IMR-90 (cell line): ENCODE data around the gene TGM6. TPM values are rescaled to one million over a fixed set of nuclear protein-coding genes. Genes with fewer than 3 reads are reported as not detected.

Experiments used
- ATAC-seq: fragments of 200-7000 bp; cut with Tn5 transposase; 2 replicates; pipeline ENCODE4 v1.9.1; 2020; ENCODE audit warnings: low read depth, mild to moderate bottlenecking, moderate library complexity
- BruUV-seq: library from RNA; stranded (reverse); fragments of 400-500 nt; replicated peaks from 2 replicates; lab custom pipeline; 2021; lab: Mats Ljungman, UMichigan
- CTCF ChIA-PET: fragments of 300-600 bp; formaldehyde crosslinking; extraction: SDS; loops from one replicate; lab custom pipeline; 2021; ENCODE audit warnings: antibody characterized with exemption; lab: Yijun Ruan, JAX
- POLR2A ChIA-PET: fragments of 300-600 bp; sonication (Branson Sonifier 250); formaldehyde crosslinking; loops from one replicate; lab custom pipeline; 2022; ENCODE audit warnings: antibody characterized with exemption; ENCODE audit not compliant: unreplicated experiment; lab: Charles Lee
- DNase-seq: peaks from one replicate; pipeline ENCODE4 v3.0.0; 2013
- H2AFZ ChIP-seq: replicated peaks from 2 replicates; pipeline ENCODE3; 2013; ENCODE audit warnings: low read length, mild to moderate bottlenecking; ENCODE audit not compliant: poor library complexity
- H2AK5ac ChIP-seq: 2 replicates; pipeline ENCODE4 v1.6.1; 2013; ENCODE audit warnings: low read depth, low read length, inconsistent platforms
- H2AK9ac ChIP-seq: replicated peaks from 2 replicates; pipeline ENCODE3; 2013; ENCODE audit warnings: mild to moderate bottlenecking, low read depth, low read length, moderate library complexity; ENCODE audit not compliant: poor library complexity
- H2BK120ac ChIP-seq: 2 replicates; pipeline ENCODE4 v1.6.1; 2013; ENCODE audit warnings: low read depth, low read length, inconsistent platforms
- H2BK15ac ChIP-seq: 3 replicates; pipeline ENCODE4 v1.6.1; 2013; ENCODE audit warnings: low read depth, low read length, inconsistent platforms
- H2BK20ac ChIP-seq: 2 replicates; pipeline ENCODE4 v1.6.1; 2013; ENCODE audit warnings: low read depth, mild to moderate bottlenecking, inconsistent platforms, low read length, moderate library complexity
- H2BK5ac ChIP-seq: 2 replicates; pipeline ENCODE4 v1.6.1; 2013; ENCODE audit warnings: mild to moderate bottlenecking, low read depth, low read length, inconsistent platforms; ENCODE audit not compliant: poor library complexity, severe bottlenecking
- H3K14ac ChIP-seq: replicated peaks from 2 replicates; pipeline ENCODE4 v1.6.1; 2013; ENCODE audit warnings: low read depth, low read length, inconsistent platforms
- H3K18ac ChIP-seq: 2 replicates; pipeline ENCODE4 v1.6.1; 2013; ENCODE audit warnings: low read depth, low read length, control low read depth
- H3K23ac ChIP-seq: 2 replicates; pipeline ENCODE4 v1.6.1; 2013; ENCODE audit warnings: low read depth, low read length, inconsistent platforms
- H3K27ac ChIP-seq: 2 replicates; pipeline ENCODE4 v1.5.1; 2013; ENCODE audit warnings: mild to moderate bottlenecking, control low read depth, low read length; ENCODE audit not compliant: insufficient read depth
- H3K27me3 ChIP-seq: 2 replicates; pipeline ENCODE4 v1.6.1; 2013; ENCODE audit warnings: low read length; ENCODE audit not compliant: control insufficient read depth, insufficient read depth
- H3K36me3 ChIP-seq: 2 replicates; pipeline ENCODE4 v1.6.1; 2013; ENCODE audit warnings: low read length, mixed read lengths; ENCODE audit not compliant: control insufficient read depth, insufficient read depth
- H3K4ac ChIP-seq: 2 replicates; pipeline ENCODE4 v1.6.1; 2013; ENCODE audit warnings: low read depth, low read length, inconsistent platforms
- H3K4me1 ChIP-seq: 2 replicates; pipeline ENCODE4 v1.6.1; 2013; ENCODE audit warnings: low read length, mixed read lengths; ENCODE audit not compliant: control insufficient read depth, insufficient read depth
- H3K4me2 ChIP-seq: 2 replicates; pipeline ENCODE4 v1.6.1; 2013; ENCODE audit warnings: low read depth, mild to moderate bottlenecking, control low read depth, low read length, moderate library complexity
- H3K4me3 ChIP-seq: 2 replicates; pipeline ENCODE4 v1.5.1; 2013; ENCODE audit warnings: low read depth, mild to moderate bottlenecking, control low read depth, low read length, moderate library complexity; ENCODE audit not compliant: insufficient read depth
- H3K56ac ChIP-seq: 2 replicates; pipeline ENCODE4 v1.6.1; 2013; ENCODE audit warnings: low read length, inconsistent platforms; ENCODE audit not compliant: insufficient read depth; ENCODE audit errors: extremely low read depth
- H3K79me1 ChIP-seq, 2 experiments: 2 replicates each; pipeline ENCODE4 v1.6.1; 2013; ENCODE audit warnings: low read length in 2 of 2, inconsistent platforms in 1 of 2, low read depth in 1 of 2
- H3K9ac ChIP-seq: 2 replicates; pipeline ENCODE4 v1.6.1; 2013; ENCODE audit warnings: low read depth, low read length, control low read depth
- H3K9me1 ChIP-seq: 2 replicates; pipeline ENCODE4 v1.6.1; 2013; ENCODE audit warnings: low read length, inconsistent platforms; ENCODE audit not compliant: insufficient read depth
- H3K9me3 ChIP-seq: 2 replicates; pipeline ENCODE4 v1.6.1; 2013; ENCODE audit warnings: low read length; ENCODE audit not compliant: control insufficient read depth, insufficient read depth
- H4K20me1 ChIP-seq: 2 replicates; pipeline ENCODE4 v1.6.1; 2013; ENCODE audit warnings: low read length, inconsistent platforms; ENCODE audit not compliant: insufficient read depth
- H4K5ac ChIP-seq: 2 replicates; pipeline ENCODE4 v1.6.1; 2013; ENCODE audit warnings: mild to moderate bottlenecking, low read depth, low read length, control low read depth
- H4K8ac ChIP-seq, 2 experiments: 2 replicates each; pipeline ENCODE4 v1.6.1; 2013; ENCODE audit warnings: low read depth in 2 of 2, low read length in 2 of 2, control low read depth in 1 of 2, inconsistent platforms in 1 of 2
- H4K91ac ChIP-seq: 2 replicates; pipeline ENCODE4 v1.6.1; 2013; ENCODE audit warnings: low read depth, low read length, inconsistent platforms; ENCODE audit not compliant: insufficient read depth
- BHLHE40 ChIP-seq: fragments of 150-350 bp; IDR thresholded peaks from 2 replicates; pipeline ENCODE4 v1.6.1; 2016; ENCODE audit warnings: mild to moderate bottlenecking, low read depth, low read length
- CEBPB ChIP-seq: IDR thresholded peaks from 2 replicates; pipeline ENCODE4 v1.6.1; 2012; ENCODE audit warnings: low read depth, low read length, improper control_type of control experiment
- CHD1 ChIP-seq: IDR thresholded peaks from 2 replicates; pipeline ENCODE4 v1.6.1; 2012; ENCODE audit warnings: low read depth, low read length, improper control_type of control experiment
- FOS ChIP-seq: fragments of 150-350 bp; IDR thresholded peaks from 2 replicates; pipeline ENCODE4 v1.6.1; 2016; ENCODE audit warnings: low read depth, low read length
- MAFK ChIP-seq: IDR thresholded peaks from 2 replicates; pipeline ENCODE4 v1.6.1; 2012; ENCODE audit warnings: low read depth, low read length, improper control_type of control experiment
- MAZ ChIP-seq: IDR thresholded peaks from 2 replicates; pipeline ENCODE4 v1.6.1; 2012; ENCODE audit warnings: low read depth, mild to moderate bottlenecking, low read length, improper control_type of control experiment, moderate library complexity, borderline replicate concordance
- MXI1 ChIP-seq: IDR thresholded peaks from 2 replicates; pipeline ENCODE4 v1.6.1; 2012; ENCODE audit warnings: low read depth, mild to moderate bottlenecking, low read length, moderate library complexity, borderline replicate concordance
- NFE2L2 ChIP-seq: fragments of 150-350 bp; IDR thresholded peaks from 2 replicates; pipeline ENCODE4 v1.6.1; 2016; ENCODE audit warnings: low read depth, mild to moderate bottlenecking, low read length
- POLR2A ChIP-seq: IDR thresholded peaks from 2 replicates; pipeline ENCODE4 v1.6.1; 2012; ENCODE audit warnings: mild to moderate bottlenecking, low read depth, low read length
- RAD21 ChIP-seq: IDR thresholded peaks from 2 replicates; pipeline ENCODE4 v1.6.1; 2012; ENCODE audit warnings: low read length, improper control_type of control experiment
- RCOR1 ChIP-seq: IDR thresholded peaks from 2 replicates; pipeline ENCODE4 v1.6.1; 2012; ENCODE audit warnings: mild to moderate bottlenecking, low read length, improper control_type of control experiment; ENCODE audit not compliant: insufficient replicate concordance
- RFX5 ChIP-seq: IDR thresholded peaks from 2 replicates; pipeline ENCODE4 v1.8.0; 2012; ENCODE audit warnings: low read depth, mild to moderate bottlenecking, low read length, moderate library complexity
- SMC3 ChIP-seq: fragments of 150-350 bp; IDR thresholded peaks from 2 replicates; pipeline ENCODE4 v1.6.1; 2016; ENCODE audit warnings: low read depth, mild to moderate bottlenecking, antibody characterized with exemption, low read length, moderate library complexity
- WGBS, 2 experiments: methylation state at CpG; one replicate each; pipeline versions ENCODE4 v1.1.5 to v1.1.7; 2013; ENCODE audit warnings: missing lambda C conversion rate in 2 of 2; ENCODE audit not compliant: insufficient read length in 1 of 2; ENCODE audit errors: extremely low coverage in 2 of 2; 5-methylcytosine and 5-hydroxymethylcytosine counted together
- dilution Hi-C: fragments of 300-500 bp; cut with HindIII; formaldehyde crosslinking; loops from one replicate; pipeline ENCODE4 v1.14.3; 2018; ENCODE audit warnings: low sequenced_read_pairs; ENCODE audit not compliant: unreplicated experiment
- in situ Hi-C: fragments of 300-500 bp; cut with MboI; formaldehyde crosslinking; loops from 3 replicates; pipeline ENCODE4 v1.14.3; 2019; ENCODE audit warnings: low sequenced_read_pairs, inconsistent platforms, mixed read lengths
- intact Hi-C: fragments of 100-400 bp; cut with micrococcal nuclease; formaldehyde crosslinking; loops from 2 replicates; pipeline ENCODE4 v1.10.0; 2022
- polyA plus RNA-seq, 3 experiments: library from polyadenylated mRNA; depleted of rRNA; stranded (reverse); fragments of >200 nt; gene quantifications; 2 replicates each; pipeline ENCODE4 v1.2.3, GENCODE V29; 2012; ENCODE audit warnings: low replicate concordance in 1 of 3
- total RNA-seq: library from RNA; depleted of rRNA; stranded (reverse); fragments of >200 nt; gene quantifications from 2 replicates; pipeline ENCODE4 v1.2.3, GENCODE V29; 2012
- TF ChIP-seq, protein P1 (sequence below): conservative IDR thresholded peaks from 2 replicates; pipeline ENCODE4 v1.5.1; 2012; ENCODE audit warnings: mild to moderate bottlenecking, low read depth, low read length, improper control_type of control experiment
- TF ChIP-seq, protein P2 (sequence below): fragments of 150-350 bp; IDR thresholded peaks from 2 replicates; pipeline ENCODE4 v1.6.1; 2016; ENCODE audit warnings: low read depth, mild to moderate bottlenecking, low read length, moderate library complexity, borderline replicate concordance
- TF ChIP-seq, protein P3 (sequence below): fragments of 150-350 bp; IDR thresholded peaks from 2 replicates; pipeline ENCODE4 v1.6.1; 2017; ENCODE audit warnings: mild to moderate bottlenecking, antibody characterized with exemption, low read length, low read depth

TGM6 gene
- total and polyA plus RNA-seq, 2 of the 4 experiments (the other 2 are of a cell fraction), result not detected

GRCh38 chr20:2348336-2348735 lies 32.4 kb upstream of the TGM6 start:
- no peak overlapping the region for H4K91ac ChIP-seq

More at GRCh38 chr20:2348336-2348735, 32.4 kb upstream of the TGM6 start:
- intact Hi-C loops, result no loop called here
- no TSS peak for BruUV-seq
- WGBS, 2 experiments, result 57% methylated on average over 1 of the region's 5 CpGs; no CpG with 5 or more reads in 1 of the 2 experiments
- Histone ChIP-seq H2BK120ac (no peak overlapping the region), H3K9me3 (no peaks in the 10 kb centered on the region), H3K79me1 (no peaks in the 10 kb centered on the region), H2BK20ac (no peak overlapping the region), H3K18ac (no peak overlapping the region), H3K9me1 (no peaks in the 10 kb centered on the region), H3K9ac (no peak overlapping the region), H3K4me3 (no peak overlapping the region), H3K36me3 (no peaks in the 10 kb centered on the region), H4K8ac (no peak overlapping the region), H3K27me3 (no peaks in the 10 kb centered on the region), H2BK15ac (no peak overlapping the region), H3K4me1 (no peaks in the 10 kb centered on the region), H3K4ac (no peak overlapping the region), H3K14ac (no peak overlapping the region), H3K4me2 (no peak overlapping the region), H4K20me1 (no peaks in the 10 kb centered on the region), H2AFZ (no peak overlapping the region), H3K56ac (no peak overlapping the region), H3K27ac (no peak overlapping the region), H2BK5ac (no peak overlapping the region), H3K23ac (no peak overlapping the region), H4K5ac (no peak overlapping the region), H2AK5ac (no peak overlapping the region), H2AK9ac (peak overlapping the region; percentile 19)
- TF ChIP-seq, protein P1, sequence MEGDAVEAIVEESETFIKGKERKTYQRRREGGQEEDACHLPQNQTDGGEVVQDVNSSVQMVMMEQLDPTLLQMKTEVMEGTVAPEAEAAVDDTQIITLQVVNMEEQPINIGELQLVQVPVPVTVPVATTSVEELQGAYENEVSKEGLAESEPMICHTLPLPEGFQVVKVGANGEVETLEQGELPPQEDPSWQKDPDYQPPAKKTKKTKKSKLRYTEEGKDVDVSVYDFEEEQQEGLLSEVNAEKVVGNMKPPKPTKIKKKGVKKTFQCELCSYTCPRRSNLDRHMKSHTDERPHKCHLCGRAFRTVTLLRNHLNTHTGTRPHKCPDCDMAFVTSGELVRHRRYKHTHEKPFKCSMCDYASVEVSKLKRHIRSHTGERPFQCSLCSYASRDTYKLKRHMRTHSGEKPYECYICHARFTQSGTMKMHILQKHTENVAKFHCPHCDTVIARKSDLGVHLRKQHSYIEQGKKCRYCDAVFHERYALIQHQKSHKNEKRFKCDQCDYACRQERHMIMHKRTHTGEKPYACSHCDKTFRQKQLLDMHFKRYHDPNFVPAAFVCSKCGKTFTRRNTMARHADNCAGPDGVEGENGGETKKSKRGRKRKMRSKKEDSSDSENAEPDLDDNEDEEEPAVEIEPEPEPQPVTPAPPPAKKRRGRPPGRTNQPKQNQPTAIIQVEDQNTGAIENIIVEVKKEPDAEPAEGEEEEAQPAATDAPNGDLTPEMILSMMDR, result no peak
- TF ChIP-seq SMC3 (no peak), NFE2L2 (no peak), FOS (no peak), POLR2A (no peak), MAZ (no peak), CHD1 (no peak), MXI1 (no peak), RFX5 (no peak), MAFK (no peak), CEBPB (no peak), RAD21 (no peak), RCOR1 (no peak), BHLHE40 (no peak)
- TF ChIP-seq, protein P2, sequence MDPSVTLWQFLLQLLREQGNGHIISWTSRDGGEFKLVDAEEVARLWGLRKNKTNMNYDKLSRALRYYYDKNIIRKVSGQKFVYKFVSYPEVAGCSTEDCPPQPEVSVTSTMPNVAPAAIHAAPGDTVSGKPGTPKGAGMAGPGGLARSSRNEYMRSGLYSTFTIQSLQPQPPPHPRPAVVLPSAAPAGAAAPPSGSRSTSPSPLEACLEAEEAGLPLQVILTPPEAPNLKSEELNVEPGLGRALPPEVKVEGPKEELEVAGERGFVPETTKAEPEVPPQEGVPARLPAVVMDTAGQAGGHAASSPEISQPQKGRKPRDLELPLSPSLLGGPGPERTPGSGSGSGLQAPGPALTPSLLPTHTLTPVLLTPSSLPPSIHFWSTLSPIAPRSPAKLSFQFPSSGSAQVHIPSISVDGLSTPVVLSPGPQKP, result no peak
- TF ChIP-seq, protein P3, sequence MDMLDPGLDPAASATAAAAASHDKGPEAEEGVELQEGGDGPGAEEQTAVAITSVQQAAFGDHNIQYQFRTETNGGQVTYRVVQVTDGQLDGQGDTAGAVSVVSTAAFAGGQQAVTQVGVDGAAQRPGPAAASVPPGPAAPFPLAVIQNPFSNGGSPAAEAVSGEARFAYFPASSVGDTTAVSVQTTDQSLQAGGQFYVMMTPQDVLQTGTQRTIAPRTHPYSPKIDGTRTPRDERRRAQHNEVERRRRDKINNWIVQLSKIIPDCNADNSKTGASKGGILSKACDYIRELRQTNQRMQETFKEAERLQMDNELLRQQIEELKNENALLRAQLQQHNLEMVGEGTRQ, result no peak
- dilution Hi-C loops, result no loop called here
- POLR2A ChIA-PET, result no interaction called here
- DNase-seq, result no peak
- in situ Hi-C loops, result no loop called here
- no peak for ATAC-seq
- CTCF ChIA-PET, result no interaction called here
